GM18511 (cell line): ENCODE measurements around the gene RASD2.

ENCODE experiments used
- ATAC-seq: cut with Tn5 transposase; IDR thresholded peaks from one replicate; pipeline ENCODE4 v1.9.1; 2021; ENCODE audit warnings: mild to moderate bottlenecking, moderate library complexity; ENCODE audit not compliant: unreplicated experiment

RASD2 gene

DNA sequence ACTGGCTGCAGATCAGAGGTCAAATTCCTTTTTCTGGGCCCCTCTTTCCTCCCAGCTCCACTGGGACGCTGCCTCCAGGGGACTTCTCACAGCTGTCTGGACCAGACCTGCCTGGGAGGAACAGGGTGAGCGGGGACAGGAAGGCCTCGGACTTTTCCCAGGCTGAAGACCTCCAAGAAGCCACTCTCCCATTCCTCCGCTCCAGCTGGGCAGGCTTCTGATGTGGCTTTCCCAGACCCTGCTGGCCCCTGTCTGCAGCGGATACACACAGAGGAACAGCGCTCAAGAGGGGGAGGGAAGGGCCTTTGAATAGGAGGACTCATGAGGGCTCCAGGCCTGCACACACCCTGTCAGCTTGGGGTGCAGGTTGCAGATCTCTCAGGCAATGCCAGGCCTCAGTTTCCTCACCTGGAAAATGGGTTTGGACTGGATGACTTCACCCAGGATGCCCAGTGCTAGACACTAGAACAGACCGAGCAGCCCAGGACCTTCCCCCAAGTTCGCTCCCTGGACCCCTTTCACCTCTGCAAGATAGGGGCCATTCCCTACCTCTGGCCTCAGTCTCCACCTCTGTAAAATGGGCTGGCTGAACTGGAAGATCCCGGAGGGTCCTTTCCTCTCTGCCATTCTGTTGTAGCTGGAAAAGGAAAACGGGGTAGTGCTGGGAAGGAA lies 39.9 kb downstream of the RASD2 start:
- no peak for ATAC-seq

DNA sequence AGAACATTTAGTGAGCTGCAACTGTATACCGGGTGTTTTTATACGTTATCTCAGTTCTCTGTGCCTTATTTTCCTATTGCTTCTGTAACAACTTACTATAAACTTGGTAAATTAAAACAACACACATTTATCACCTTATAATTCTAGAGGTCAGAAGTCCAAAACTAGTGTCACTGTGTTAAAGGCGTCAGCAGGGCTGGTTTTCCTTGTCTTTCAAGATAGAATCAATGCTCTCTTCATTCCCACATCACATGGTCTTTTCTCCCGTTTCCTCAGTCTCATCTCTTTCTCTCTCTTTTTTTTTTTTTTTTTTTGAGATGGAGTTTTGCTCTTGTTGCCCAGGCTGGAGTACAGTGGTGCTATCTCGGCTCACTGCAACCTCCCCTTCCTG lies 40.4 kb downstream of the RASD2 start:
- no peak for ATAC-seq

- ATAC-seq: no peak
Measured at GRCh38 chr22:35582218-35582860, 41.7 kb downstream of the RASD2 start.

DNA sequence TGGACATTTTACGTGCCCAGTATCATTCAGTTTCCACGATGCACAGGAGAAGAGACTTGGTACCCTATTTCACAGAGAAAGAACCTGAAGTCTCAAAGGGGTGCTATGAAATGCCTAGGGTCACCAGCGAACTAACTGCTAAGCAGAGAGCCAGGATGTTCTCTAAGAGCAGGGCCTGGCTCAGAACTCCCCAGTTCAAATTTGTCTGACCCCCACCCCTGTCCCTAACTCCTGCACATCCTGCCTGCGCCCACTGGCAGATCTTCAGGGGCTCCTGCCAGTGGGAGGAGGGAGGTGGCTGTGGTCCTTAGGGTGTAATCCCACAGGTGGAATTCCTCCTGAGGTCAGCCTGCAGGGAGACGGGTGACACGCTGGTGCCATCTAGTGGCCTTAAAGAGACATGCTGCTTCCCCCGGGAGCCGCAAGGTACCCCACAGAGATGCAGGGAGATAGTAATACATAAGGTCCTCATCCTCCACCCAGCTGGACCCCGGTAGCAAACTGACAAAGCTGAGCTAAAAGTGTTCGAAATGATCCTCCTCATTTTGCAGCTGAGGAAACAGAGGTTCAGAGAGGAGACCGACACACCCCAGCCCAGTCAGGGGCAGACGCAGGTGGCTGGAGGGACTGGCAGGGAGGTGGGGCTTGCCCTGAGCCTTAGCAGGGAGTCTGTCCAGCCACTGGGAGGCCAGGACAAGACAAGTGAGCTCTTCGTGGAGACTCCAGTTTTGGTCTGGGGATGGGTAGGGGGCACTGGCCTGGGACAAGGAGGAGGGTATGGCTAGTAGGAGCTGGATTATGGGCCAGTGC lies 42.4 kb downstream of the RASD2 start:
- ATAC-seq: no peak

GRCh38 chr22:35586771-35587170 lies 46.1 kb downstream of the RASD2 start:
- ATAC-seq: no peak

DNA sequence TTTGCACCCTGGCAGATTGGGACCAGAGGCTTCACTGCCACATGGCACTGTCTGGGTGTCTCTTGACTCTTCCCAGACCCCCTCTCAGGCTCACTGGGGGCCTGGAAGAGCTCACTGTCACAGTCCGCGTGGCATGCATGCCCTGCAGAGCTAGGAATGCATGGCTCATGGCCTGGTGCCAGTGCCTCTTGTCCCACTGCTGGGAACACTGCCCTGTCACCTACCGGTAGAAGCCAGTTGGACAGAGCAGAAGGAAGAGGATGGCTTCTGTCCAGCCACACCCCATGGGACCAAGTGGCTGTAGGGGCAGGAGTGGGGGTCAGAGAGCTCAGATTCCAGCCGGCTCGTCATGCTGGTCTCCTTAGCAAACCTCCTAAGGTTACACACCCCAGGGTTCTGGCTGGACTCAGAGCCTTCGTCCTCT lies 46.8 kb downstream of the RASD2 start:
- ATAC-seq: no peak

DNA sequence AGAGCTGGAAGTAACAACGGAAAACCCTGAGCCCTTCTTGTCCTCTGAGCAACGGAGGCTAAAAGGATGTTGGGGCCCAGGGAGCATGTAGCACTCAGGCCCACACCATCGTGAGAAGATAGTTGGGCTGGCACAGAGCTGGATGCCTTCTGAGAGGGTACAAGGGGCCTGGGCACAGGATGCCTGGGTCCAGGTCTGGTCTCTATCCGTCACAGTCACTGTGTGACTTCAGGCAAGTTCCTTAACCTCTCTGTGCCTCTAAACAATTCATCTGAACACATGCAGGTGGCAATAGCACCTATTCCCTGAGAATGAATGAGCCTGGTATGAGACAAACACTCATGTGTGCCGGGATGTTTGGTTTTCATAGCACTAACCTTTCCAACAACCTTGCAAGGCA lies 47.3 kb downstream of the RASD2 start:
- ATAC-seq: no peak

- no peak for ATAC-seq
Measured at GRCh38 chr22:35589071-35589755, 48.6 kb downstream of the RASD2 start.

DNA sequence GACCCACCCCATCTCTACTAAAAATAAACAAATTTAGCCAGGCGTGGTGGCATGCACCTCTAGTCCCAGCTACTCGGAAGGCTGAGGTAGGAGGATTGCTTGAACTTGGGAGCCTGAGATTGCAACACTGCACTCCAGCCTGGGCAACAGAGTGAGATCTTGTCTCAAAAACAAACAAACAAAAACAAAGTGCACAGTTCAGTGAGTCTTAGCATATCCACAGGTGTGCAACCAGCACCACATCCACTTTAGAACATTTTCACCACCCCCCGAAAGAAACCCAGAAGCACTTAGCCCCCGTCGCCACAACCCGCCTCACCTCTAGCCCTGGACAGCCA lies 49.1 kb downstream of the RASD2 start:
- no peak for ATAC-seq

GRCh38 chr22:35590634-35591295 lies 50.1 kb downstream of the RASD2 start:
- ATAC-seq: no peak

GRCh38 chr22:35591714-35592417 lies 51.2 kb downstream of the RASD2 start:
- no peak for ATAC-seq

DNA sequence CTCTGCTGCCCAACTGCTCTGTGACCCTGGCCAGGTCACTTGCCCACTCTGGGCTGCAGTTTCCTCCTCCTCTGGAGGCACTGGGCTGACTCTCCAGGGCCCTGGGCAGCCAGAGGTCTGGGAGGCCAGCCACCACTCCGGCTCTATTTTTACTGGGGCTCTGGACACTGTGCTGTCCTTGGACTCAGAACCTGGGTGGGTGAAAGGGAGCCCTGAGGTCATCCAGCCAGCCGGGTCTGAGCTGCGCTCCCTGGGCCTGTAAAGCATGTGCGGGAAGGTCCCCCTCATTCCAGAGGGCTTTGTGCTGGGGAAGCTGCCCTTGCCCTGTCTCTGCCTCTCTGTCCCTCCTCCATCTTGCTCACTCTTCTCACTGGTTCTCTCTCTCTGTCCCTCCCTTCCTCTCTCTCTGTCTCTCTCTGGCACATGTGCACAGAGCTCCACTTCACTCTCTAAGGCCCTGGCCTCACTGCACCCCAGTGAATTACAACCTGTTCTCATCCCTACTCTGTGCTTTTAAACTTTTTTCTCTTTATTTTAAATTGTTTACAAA lies 51.9 kb downstream of the RASD2 start:
- no peak for ATAC-seq

DNA sequence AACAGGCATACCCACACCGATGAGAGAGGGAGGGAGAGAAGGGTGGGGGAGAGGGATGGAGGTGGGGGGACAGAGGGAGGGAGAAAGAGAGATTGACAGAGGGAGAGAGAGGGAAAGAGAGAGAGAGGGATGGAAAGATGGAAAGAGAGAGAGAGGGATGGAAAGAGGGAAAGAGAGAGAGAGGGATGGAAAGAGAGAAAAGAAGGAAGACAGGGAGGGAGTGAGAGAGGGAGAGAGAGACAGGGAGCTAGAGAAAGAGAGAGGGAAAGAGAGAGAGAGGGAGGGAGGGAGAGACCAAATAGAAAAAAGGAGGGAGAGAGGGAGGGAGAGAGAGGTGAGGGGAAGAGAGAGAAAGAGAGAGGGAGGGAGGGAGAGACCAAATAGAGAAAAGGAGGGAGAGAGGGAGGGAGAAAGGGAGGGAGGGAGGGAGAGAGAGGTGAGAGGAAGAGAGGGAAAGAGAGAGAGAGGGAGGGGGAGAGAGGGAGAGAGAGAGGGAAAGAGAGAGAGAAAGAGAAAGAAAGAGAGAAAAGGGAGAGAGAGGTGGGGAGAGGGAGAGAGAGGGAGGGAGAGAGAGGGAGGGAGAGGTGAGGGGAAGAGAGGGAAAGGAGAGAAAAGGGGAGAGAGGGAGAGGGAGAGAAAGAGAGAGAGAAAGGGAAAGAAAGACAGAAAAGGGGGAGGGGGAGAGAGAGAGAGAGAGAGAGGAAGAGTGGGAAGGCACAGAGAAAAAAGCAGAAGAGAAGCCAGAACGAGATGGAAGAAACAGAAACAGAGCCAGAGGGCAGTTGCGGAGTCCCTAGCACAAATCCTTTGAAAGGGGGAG lies 52.6 kb downstream of the RASD2 start:
- no peak for ATAC-seq

GRCh38 chr22:35593891-35594470 lies 53.4 kb downstream of the RASD2 start:
- no peak for ATAC-seq

DNA sequence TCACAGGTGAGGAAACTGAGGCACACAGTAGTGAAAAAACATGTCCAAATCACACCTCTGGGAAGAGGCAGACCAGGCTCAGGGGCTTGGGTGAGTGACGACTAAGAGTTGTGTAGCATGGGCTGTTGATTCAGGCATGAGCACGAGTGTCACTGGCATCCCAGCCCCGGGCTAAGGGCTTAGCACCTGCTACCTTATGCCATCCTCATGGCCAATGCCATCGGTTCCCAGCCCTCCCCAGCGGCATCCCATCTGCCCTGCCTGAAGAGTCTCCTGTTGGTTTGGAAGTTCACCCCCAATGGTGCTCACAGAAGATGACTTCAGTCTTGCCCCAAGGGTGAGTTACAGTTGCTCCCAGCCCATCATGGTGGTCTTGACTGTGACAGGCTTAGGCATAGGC lies 54.1 kb downstream of the RASD2 start:
- no peak for ATAC-seq

GRCh38 chr22:35596821-35597220 lies 56.2 kb downstream of the RASD2 start:
- no peak for ATAC-seq

- ATAC-seq: no peak
Measured at GRCh38 chr22:35597692-35598395, 57.2 kb downstream of the RASD2 start.

GRCh38 chr22:35598396-35598710 lies 57.7 kb downstream of the RASD2 start:
- ATAC-seq: no peak
